Measurements from ENCODE around the gene PDE6A. TPM values are rescaled to one million over a fixed set of nuclear protein-coding genes. Genes with fewer than 3 reads are reported as not detected.

Gene PDE6A
- polyA plus RNA-seq, 1 experiment, result not detected

DNA sequence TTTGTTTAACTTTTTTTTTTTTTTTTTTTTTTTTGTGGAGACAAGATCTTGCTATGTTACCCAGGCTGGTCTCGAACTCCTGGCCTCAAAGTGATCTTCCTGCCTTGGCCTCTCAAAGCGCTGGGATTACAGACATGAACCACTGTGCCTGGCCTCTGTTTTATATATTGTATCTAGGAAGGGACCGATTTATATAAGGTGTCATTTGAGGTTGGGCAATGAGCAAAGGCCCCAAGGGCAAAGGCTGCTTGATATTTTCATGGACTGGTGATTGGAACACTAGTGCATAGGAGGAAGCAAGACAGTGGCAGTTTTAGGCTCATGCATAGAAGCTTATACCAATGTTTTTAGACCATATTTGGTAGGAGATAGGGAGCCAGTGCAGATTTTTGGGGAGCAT, 19.1 kb upstream of the PDE6A start:
- no peak for DNase-seq (ENCODE audit: low read depth, low spot score)
- H3K27ac ChIP-seq (ENCODE audit: low read depth, low read length), result no peak overlapping the region
- no peak overlapping the region for H3K4me3 ChIP-seq (ENCODE audit: low read depth, low read length)
- ChIA-PET CTCF (interaction anchor here (1.9 to 11.5 kb wide), 5 partner anchors 16 to 129 kb away, joined by 9 to 367 read pairs (median 28); no protein-coding TSS in a partner anchor), POLR2A (no interaction called here)
- H3K9me3 ChIP-seq (ENCODE audit: control insufficient read depth, insufficient read depth, low read length), result no peaks in the 10 kb centered on the region; the same call in 1 of the 2 replicates
- H3K27me3 ChIP-seq (ENCODE audit: control insufficient read depth, insufficient read depth, low read length), result no peaks in the 10 kb centered on the region
- TF ChIP-seq, protein P1, sequence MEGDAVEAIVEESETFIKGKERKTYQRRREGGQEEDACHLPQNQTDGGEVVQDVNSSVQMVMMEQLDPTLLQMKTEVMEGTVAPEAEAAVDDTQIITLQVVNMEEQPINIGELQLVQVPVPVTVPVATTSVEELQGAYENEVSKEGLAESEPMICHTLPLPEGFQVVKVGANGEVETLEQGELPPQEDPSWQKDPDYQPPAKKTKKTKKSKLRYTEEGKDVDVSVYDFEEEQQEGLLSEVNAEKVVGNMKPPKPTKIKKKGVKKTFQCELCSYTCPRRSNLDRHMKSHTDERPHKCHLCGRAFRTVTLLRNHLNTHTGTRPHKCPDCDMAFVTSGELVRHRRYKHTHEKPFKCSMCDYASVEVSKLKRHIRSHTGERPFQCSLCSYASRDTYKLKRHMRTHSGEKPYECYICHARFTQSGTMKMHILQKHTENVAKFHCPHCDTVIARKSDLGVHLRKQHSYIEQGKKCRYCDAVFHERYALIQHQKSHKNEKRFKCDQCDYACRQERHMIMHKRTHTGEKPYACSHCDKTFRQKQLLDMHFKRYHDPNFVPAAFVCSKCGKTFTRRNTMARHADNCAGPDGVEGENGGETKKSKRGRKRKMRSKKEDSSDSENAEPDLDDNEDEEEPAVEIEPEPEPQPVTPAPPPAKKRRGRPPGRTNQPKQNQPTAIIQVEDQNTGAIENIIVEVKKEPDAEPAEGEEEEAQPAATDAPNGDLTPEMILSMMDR (IDR thresholded peaks at IDR 0.05; ENCODE audit: low read depth, low read length), result no peak

DNA sequence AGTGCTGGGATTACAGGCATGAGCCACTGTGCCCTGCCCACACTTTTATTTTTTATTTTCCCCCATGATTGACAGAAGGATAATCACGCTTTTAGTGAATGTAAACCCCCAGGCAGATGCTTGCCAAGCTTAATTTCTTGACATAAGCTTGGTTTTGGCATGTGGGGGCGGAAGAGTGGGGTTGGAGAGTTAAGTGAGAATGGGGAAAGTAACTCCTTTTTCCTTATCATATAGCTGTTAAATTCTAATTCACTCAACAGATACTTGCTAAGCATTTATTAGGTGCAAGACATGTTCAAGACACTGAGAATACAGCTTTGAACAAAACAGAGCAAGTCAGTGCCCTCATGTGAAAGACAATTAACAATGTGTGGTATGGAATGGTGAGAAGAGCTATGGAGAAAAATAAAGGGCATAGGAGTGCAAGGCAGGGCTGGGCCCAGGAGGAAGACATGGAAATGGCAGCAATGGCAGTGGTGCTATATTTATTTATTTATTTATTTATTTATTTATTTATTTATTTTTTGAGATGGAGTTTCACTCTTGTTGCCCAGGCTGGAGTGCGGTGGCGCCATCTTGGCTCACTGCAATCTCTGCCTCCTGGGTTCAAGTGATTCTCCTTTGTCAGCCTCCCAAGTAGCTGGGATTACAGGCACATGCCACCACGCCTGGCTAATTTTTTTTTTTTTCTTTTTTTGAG, 18.2 kb upstream of the PDE6A start:
- Histone ChIP-seq H3K4me3 (ENCODE audit: low read depth, low read length) (no peak overlapping the region), H3K27me3 (ENCODE audit: control insufficient read depth, insufficient read depth, low read length) (no peaks in the 10 kb centered on the region), H3K9me3 (ENCODE audit: control insufficient read depth, insufficient read depth, low read length) (no peaks in the 10 kb centered on the region; the same call in 1 of the 2 replicates), H3K27ac (ENCODE audit: low read depth, low read length) (no peak overlapping the region)
- DNase-seq (ENCODE audit: low read depth, low spot score), result no peak
- ChIA-PET CTCF (interaction anchor here (0.7 to 11.5 kb wide), 23 partner anchors 8 to 338 kb away, joined by 3 to 367 read pairs (median 6); no protein-coding TSS in a partner anchor), POLR2A (interaction anchor here (0.7 to 1.1 kb wide), 2 partner anchors 13 to 123 kb away, joined by 4 to 12 read pairs; no protein-coding TSS in a partner anchor)
- TF ChIP-seq, protein P1 (IDR thresholded peaks at IDR 0.05; ENCODE audit: low read depth, low read length), result no peak

DNA sequence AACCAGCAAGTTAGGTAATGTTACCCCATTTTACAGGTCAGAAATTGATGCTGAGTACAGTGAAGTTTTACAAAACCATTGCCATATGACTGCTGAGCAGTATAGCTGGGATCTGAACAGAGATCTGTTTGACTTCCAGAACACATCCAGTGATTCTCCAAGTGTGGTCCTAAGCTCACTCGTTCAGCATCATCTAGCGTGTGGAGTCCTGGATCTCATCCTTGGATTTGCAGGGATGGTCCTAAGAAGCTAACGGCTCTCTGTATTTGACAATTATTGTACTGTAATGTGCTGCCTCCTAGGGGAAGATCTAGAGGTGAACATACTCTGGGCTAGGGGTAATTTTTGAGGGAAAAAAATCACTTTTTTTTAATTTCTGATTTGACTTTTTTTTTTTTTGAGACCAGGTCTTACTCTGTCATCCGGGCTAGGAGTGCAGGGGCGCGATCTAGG, 17.4 kb upstream of the PDE6A start:
- Histone ChIP-seq H3K9me3 (ENCODE audit: control insufficient read depth, insufficient read depth, low read length) (no peaks in the 10 kb centered on the region; the same call in 1 of the 2 replicates), H3K4me3 (ENCODE audit: low read depth, low read length) (no peak overlapping the region), H3K27ac (ENCODE audit: low read depth, low read length) (no peak overlapping the region), H3K27me3 (ENCODE audit: control insufficient read depth, insufficient read depth, low read length) (no peaks in the 10 kb centered on the region)
- DNase-seq (ENCODE audit: low read depth, low spot score), result no peak
- TF ChIP-seq, protein P1 (IDR thresholded peaks at IDR 0.05; ENCODE audit: low read depth, low read length), result peak; percentile 74
- CTCF ChIA-PET, result interaction anchor here (0.6 to 11.5 kb wide), 31 partner anchors 9 to 337 kb away, joined by 3 to 367 read pairs (median 5); no protein-coding TSS in a partner anchor
- POLR2A ChIA-PET, result interaction anchor here (0.6 to 1.1 kb wide), 4 partner anchors 14 to 293 kb away, joined by 3 to 12 read pairs (median 5); no protein-coding TSS in a partner anchor

DNA sequence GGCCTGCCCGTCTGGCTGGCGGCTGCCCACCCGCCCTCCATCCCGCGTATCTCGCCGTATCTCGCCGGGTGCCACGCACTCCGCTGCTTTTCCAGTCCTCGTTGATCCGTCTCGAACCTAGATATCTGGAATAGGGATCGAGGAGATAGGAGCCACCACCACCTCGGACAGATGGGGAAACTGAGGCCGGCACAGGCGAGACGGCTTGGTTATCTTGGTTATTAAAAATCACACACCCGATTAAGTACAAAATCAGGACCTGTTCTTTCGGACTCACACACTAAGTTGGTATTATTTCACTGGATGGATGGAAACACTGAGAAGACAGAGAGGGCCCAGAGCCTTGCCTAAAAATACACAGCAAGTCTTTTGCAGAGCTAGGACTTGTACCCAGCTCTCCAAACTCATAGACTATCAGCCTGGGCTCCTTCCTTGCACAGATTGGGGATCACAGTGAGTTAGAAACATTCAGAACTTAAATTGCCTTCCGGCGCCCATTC, 16.6 kb upstream of the PDE6A start:
- DNase-seq (ENCODE audit: low read depth, low spot score), result no peak
- TF ChIP-seq, protein P1 (IDR thresholded peaks at IDR 0.05; ENCODE audit: low read depth, low read length), result no peak
- Histone ChIP-seq H3K27me3 (ENCODE audit: control insufficient read depth, insufficient read depth, low read length) (no peaks in the 10 kb centered on the region), H3K4me3 (ENCODE audit: low read depth, low read length) (peak overlapping the region; percentile 75), H3K27ac (ENCODE audit: low read depth, low read length) (no peak overlapping the region), H3K9me3 (ENCODE audit: control insufficient read depth, insufficient read depth, low read length) (no peaks in the 10 kb centered on the region; the same call in 1 of the 2 replicates)
- ChIA-PET CTCF (interaction anchor here (0.6 to 11.5 kb wide), 24 partner anchors 9 to 324 kb away, joined by 3 to 367 read pairs (median 6); no protein-coding TSS in a partner anchor), POLR2A (interaction anchor here (0.6 to 1.5 kb wide), 2 partner anchors 39 to 156 kb away, joined by 3 to 7 read pairs; partner anchors contain the start of genes HMGXB3 and TIGD6)
